Measurements from ENCODE around the gene TOP1. TPM values are rescaled to one million over a fixed set of nuclear protein-coding genes. Genes with fewer than 3 reads are reported as not detected.

Gene TOP1
- 10 to 100 TPM; 20.6 to 99.6 (median 34.0) TPM for total RNA-seq

DNA sequence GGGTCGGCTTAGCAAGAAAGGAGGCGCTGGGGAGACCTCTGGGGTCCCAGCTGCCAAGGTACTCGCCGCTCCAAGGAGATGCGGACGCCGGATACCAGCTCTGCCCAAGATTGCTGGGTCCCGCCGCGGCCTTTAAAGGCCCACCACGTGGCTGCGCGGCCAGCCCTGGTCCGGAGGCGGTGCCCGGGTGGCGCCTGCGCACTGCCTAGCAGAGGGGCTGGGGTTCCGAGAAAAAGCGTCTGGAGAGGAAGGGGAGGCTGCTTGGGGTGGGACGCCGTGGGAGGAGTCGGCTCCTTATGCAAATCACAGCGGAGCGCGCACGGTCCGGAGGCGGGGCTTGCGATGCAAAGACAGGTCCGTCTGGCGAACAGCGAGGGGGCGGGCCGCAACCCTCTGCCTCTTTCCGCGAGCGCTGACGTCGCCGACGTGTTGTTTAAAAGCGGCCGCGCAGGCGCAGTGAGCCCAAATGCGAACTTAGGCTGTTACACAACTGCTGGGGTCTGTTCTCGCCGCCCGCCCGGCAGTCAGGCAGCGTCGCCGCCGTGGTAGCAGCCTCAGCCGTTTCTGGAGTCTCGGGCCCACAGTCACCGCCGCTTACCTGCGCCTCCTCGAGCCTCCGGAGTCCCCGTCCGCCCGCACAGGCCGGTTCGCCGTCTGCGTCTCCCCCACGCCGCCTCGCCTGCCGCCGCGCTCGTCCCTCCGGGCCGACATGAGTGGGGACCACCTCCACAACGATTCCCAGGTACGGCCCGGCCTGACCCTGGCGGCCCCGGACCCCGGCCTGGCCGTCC, at the start of gene TOP1:
Gene TOP1 (plus strand): TSS at position 464 of the 791 bp plus-strand sequence. CDS start 246 bp downstream, at position 710.
- 0% methylated on average over 3 to 18 of the region's 85 CpGs; no CpG with 5 or more reads in 5 of the 10 experiments for WGBS, 10 experiments
- peak within 1 kb of the TSS; percentile 94 to 98 for H3K27ac ChIP-seq
- ATAC-seq (replicated peaks in 6 of 8) = peak; percentile 93 to 97 (median 95)
- in situ Hi-C loops (cut with MboI; ENCODE audit: low pct_unique_long_range_greater_than_20kb in 2 of 9, low sequenced_read_pairs in 9 of 9, unreplicated experiment in 9 of 9) = no loop called here
- peaks cover 28 to 30% of the 10 kb centered on the region in 2 donors for H3K4me1 ChIP-seq (replicated peaks in 1 of 2)
- H3K4me3 ChIP-seq = peak within 1 kb of the TSS; percentile 61 to 93 (median 72)

GRCh38 chr20:40979247-40979646, 49.4 kb upstream of the TOP1 start:
- H3K4me3 ChIP-seq = no peak overlapping the region
- in situ Hi-C loops (cut with MboI; ENCODE audit: low pct_unique_long_range_greater_than_20kb in 2 of 9, low sequenced_read_pairs in 9 of 9, unreplicated experiment in 9 of 9) = loop anchor here in 6 of 9 experiments (10.0 to 25.0 kb wide), 4 partner anchors 108 to 358 kb away; partner anchors contain the start of gene LPIN3 (in 4 of the 6)
- ATAC-seq (replicated peaks in 6 of 8) = no peak
- WGBS, 10 experiments = 38 to 80% (median 60%) methylated on average over 1 to 2 of the region's 2 CpGs; no CpG with 5 or more reads in 6 of the 10 experiments
- H3K27ac ChIP-seq = no peak overlapping the region
- H3K4me1 ChIP-seq (replicated peaks in 1 of 2) = peaks cover 3 to 8% of the 10 kb centered on the region in 2 donors

DNA sequence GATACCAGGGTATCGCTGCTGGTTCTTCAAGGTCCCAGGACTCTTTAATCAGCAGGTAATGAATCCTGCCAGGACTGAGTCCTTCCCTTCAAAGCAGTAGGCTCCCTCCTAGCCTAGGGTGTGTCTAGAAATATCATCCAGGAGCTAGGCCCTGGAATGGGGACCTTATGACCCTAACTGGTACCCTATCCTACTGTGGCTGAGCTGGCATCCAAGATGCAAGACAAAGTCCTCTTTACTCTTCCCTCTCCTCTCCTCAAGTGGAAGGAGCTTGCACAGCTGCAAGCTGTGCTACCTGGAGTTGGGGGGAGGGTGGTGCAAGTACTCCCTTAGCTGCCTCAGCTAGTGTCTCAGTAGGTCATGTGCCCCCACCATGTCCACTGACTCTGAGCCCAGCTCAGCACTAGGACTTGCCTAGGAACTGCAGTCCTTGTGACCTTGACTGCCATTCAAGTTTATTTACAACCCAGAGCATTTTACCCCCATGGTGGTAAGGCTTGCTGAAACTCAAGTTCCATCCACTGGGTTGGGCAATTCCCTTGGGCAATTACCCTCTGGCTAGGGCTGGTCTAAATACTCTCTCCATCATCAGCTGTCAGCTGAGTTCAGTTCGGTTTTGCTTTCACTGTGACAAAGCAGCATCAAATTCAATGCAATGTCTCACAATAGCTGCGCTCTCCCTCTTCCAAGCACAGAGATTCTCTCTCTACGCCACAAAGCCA, 48.4 kb upstream of the TOP1 start:
- in situ Hi-C loops (cut with MboI; ENCODE audit: low pct_unique_long_range_greater_than_20kb in 2 of 9, low sequenced_read_pairs in 9 of 9, unreplicated experiment in 9 of 9) = loop anchor here in 5 of 9 experiments (25.0 kb wide), 2 partner anchors 107 to 357 kb away; partner anchors contain the start of gene LPIN3 (in 4 of the 5)
- peaks cover 3 to 8% of the 10 kb centered on the region in 2 donors for H3K4me1 ChIP-seq (replicated peaks in 1 of 2)
- 17 to 100% (median 92%) methylated on average over 1 to 2 of the region's 4 CpGs; no CpG with 5 or more reads in 3 of the 10 experiments for WGBS, 10 experiments
- no peak overlapping the region for H3K27ac ChIP-seq
- ATAC-seq (replicated peaks in 6 of 8) = peak in 5 of 8 experiments; percentile 47 to 75 (median 72)
- H3K4me3 ChIP-seq = no peak overlapping the region

- 58 to 100% (median 87%) methylated on average over 1 to 5 of the region's 6 CpGs; no CpG with 5 or more reads in 3 of the 10 experiments for WGBS, 10 experiments
- in situ Hi-C loops (cut with MboI; ENCODE audit: low pct_unique_long_range_greater_than_20kb in 2 of 9, low sequenced_read_pairs in 9 of 9, unreplicated experiment in 9 of 9) = loop anchor here in 5 of 9 experiments (25.0 kb wide), 2 partner anchors 106 to 356 kb away; partner anchors contain the start of gene LPIN3 (in 4 of the 5)
- H3K4me1 ChIP-seq (replicated peaks in 1 of 2) = peaks cover 3 to 8% of the 10 kb centered on the region in 2 donors
- no peak overlapping the region for H3K4me3 ChIP-seq
- no peak for ATAC-seq (replicated peaks in 6 of 8)
- no peak overlapping the region for H3K27ac ChIP-seq
Measured at GRCh38 chr20:40980828-40981310, 47.8 kb upstream of the TOP1 start.

DNA sequence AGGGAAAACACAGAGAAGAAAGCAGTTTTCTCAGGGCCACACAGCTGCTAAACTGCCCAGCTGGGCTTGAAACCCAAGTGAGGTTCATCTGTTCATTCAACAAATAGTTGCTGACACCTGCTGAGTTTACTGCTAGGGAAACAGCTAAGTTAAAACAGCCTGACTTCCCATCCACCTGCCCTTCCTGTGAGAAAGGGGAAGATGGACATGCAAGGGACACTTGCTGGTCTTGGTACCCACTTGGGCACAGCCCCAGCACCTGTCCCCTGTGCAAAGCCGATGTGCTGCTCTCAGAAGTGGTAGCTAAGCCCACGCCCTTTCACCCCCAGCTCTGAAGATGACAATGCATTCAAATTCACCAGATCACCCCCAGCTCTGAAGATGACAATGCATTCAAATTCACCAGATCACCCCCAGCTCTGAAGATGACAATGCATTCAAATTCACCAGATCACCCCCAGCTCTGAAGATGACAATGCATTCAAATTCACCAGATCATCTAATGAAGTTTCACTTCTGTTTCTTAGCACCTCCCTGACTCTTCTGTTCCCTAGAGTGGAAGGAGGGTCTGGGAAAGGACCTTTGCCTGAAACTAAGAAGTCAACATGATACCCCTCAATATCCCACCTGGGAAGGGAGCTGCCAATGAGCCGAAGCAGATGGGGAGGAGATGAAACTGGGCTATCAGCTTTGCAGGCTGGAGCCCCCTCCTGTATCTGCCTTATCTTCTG, 46.0 kb upstream of the TOP1 start:
- in situ Hi-C loops (cut with MboI; ENCODE audit: low pct_unique_long_range_greater_than_20kb in 2 of 9, low sequenced_read_pairs in 9 of 9, unreplicated experiment in 9 of 9) = loop anchor here in 5 of 9 experiments (25.0 kb wide), 2 partner anchors 105 to 355 kb away; partner anchors contain the start of gene LPIN3 (in 4 of the 5)
- no peak overlapping the region for H3K27ac ChIP-seq
- no peak overlapping the region for H3K4me3 ChIP-seq
- H3K4me1 ChIP-seq (replicated peaks in 1 of 2) = peaks cover 3 to 8% of the 10 kb centered on the region in 2 donors
- 14 to 80% (median 23%) methylated on average over 1 to 3 of the region's 3 CpGs; no CpG with 5 or more reads in 6 of the 10 experiments for WGBS, 10 experiments
- ATAC-seq (replicated peaks in 6 of 8) = no peak

DNA sequence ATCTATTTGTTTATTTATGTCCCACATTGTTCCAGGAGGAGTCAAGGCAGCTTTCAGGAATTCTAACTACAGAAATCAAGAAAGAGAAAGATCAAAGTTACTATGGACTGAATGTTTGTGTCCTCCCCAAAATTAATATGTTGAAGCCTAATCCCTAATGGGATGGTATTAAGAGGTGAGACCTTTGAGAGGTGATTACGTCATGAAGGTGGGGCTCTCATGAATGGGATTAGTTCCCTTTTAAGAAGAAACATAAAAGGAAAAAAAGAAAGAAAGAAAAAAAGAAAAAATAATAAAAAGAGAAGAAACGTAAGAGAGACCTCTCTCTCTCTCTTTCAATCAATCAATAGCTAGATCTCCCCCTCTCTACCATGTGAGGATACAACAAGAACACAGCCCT, 44.7 kb upstream of the TOP1 start:
- WGBS, 10 experiments = 48 to 94% (median 75%) methylated on average over 2 of the region's 2 CpGs; no CpG with 5 or more reads in 3 of the 10 experiments
- Histone ChIP-seq H3K4me1 (replicated peaks in 1 of 2) (peaks cover 3 to 8% of the 10 kb centered on the region in 2 donors), H3K27ac (no peak overlapping the region), H3K4me3 (no peak overlapping the region)
- ATAC-seq (replicated peaks in 6 of 8) = no peak
- in situ Hi-C loops (cut with MboI; ENCODE audit: low pct_unique_long_range_greater_than_20kb in 2 of 9, low sequenced_read_pairs in 9 of 9, unreplicated experiment in 9 of 9) = loop anchor here in 5 of 9 experiments (25.0 kb wide), 2 partner anchors 103 to 353 kb away; partner anchors contain the start of gene LPIN3 (in 4 of the 5)

- Histone ChIP-seq H3K4me3 (no peak overlapping the region), H3K4me1 (replicated peaks in 1 of 2) (peaks cover 3 to 8% of the 10 kb centered on the region in 2 donors), H3K27ac (no peak overlapping the region)
- in situ Hi-C loops (cut with MboI; ENCODE audit: low pct_unique_long_range_greater_than_20kb in 2 of 9, low sequenced_read_pairs in 9 of 9, unreplicated experiment in 9 of 9) = loop anchor here in 5 of 9 experiments (25.0 kb wide), 2 partner anchors 103 to 353 kb away; partner anchors contain the start of gene LPIN3 (in 4 of the 5)
- no peak for ATAC-seq (replicated peaks in 6 of 8)
- 50 to 100% (median 60%) methylated on average over 1 of the region's 4 CpGs; no CpG with 5 or more reads in 4 of the 10 experiments for whole genome bisulfite sequencing, 10 experiments
Measured at GRCh38 chr20:40984496-40984895, 44.1 kb upstream of the TOP1 start.

DNA sequence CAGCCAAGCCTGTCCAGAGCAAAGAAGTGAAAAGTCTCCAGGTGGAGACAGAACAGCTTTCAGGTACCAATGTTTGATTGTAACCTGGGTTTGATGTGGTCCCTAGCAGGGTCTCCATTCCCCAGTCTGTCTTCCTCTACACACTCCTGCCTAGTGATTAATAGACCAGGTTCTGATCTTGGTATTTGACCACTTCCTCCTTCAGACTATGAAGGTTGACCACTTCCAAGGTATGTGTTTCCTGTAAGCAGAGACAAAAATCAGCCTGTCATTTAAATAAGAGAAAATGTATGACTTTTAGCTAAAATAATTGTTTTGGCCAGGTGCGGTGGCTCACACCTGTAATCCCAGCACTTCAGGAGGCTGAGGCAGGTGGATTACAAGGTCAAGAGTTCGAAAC, 41.8 kb upstream of the TOP1 start:
- in situ Hi-C loops (cut with MboI; ENCODE audit: low pct_unique_long_range_greater_than_20kb in 2 of 9, low sequenced_read_pairs in 9 of 9, unreplicated experiment in 9 of 9) = loop anchor here in 5 of 9 experiments (25.0 kb wide), 2 partner anchors 101 to 351 kb away; partner anchors contain the start of gene LPIN3 (in 4 of the 5)

GRCh38 chr20:40990542-40991120, 38.0 kb upstream of the TOP1 start:
- Histone ChIP-seq H3K27ac (no peak overlapping the region), H3K4me1 (replicated peaks in 1 of 2) (peaks cover 0 to 2% of the 10 kb centered on the region in 2 donors), H3K4me3 (no peak overlapping the region)
- 0 to 67% (median 28%) methylated on average over 1 to 10 of the region's 10 CpGs; no CpG with 5 or more reads in 3 of the 10 experiments for WGBS, 10 experiments
- peak; percentile 97 to 100 (median 100) for ATAC-seq (replicated peaks in 6 of 8)
- in situ Hi-C loops (cut with MboI; ENCODE audit: low pct_unique_long_range_greater_than_20kb in 2 of 9, low sequenced_read_pairs in 9 of 9, unreplicated experiment in 9 of 9) = loop anchor here in 5 of 9 experiments (25.0 kb wide), 2 partner anchors 97 to 347 kb away; partner anchors contain the start of gene LPIN3 (in 4 of the 5)

More for the DNA sequence above, 41.8 kb upstream of the TOP1 start:
- ATAC-seq (replicated peaks in 6 of 8) = no peak
- no peak overlapping the region for H3K27ac ChIP-seq
- WGBS, 10 experiments = 60 to 100% (median 80%) methylated on average over 1 to 2 of the region's 2 CpGs; no CpG with 5 or more reads in 3 of the 10 experiments
- no peak overlapping the region for H3K4me3 ChIP-seq
- H3K4me1 ChIP-seq (replicated peaks in 1 of 2) = peaks cover 0 to 2% of the 10 kb centered on the region in 2 donors

DNA sequence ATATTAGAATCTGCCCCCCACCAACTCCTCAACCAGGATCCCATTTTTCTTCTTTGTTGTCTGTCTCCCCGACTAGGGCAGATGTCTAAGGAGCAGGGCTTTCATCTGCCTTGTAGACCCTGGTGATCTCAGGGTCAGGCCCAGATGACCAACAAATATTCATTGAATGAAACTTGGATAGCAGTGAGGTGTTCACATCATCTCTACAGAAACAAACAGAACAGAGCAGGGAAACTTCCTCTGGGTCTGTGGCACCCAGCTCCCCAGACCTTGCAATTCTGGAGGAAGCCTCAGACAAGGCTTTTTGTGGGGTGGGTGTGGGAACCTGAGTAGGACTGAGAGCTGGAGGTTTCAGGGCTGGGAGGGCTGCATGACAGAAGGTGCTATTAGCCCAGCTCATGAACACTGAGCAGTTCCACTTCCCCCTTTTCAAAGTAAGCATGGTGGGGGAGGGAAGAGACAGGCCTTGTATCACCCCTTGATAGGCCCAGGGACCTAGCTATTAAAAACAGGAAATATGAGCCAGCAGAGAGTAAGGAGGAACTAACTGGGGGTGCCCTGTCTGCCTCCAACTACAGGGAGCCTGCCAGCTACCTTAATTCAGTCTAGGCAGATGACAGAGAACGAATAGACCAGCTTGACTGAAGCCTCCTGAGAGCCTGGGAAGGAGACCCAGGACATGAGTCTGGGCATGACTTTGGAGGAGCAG, 37.3 kb upstream of the TOP1 start:
- in situ Hi-C loops (cut with MboI; ENCODE audit: low pct_unique_long_range_greater_than_20kb in 2 of 9, low sequenced_read_pairs in 9 of 9, unreplicated experiment in 9 of 9) = loop anchor here in 5 of 9 experiments (25.0 kb wide), 2 partner anchors 96 to 346 kb away; partner anchors contain the start of gene LPIN3 (in 4 of the 5)
- Histone ChIP-seq H3K4me1 (replicated peaks in 1 of 2) (peaks cover 0 to 2% of the 10 kb centered on the region in 2 donors), H3K27ac (no peak overlapping the region), H3K4me3 (no peak overlapping the region)
- ATAC-seq (replicated peaks in 6 of 8) = no peak
- WGBS, 10 experiments = 60 to 100% (median 84%) methylated on average over 1 to 2 of the region's 2 CpGs; no CpG with 5 or more reads in 5 of the 10 experiments
